HepG2 (cell line): Measurements from ENCODE around the gene MXRA7. TPM values are rescaled to one million over a fixed set of nuclear protein-coding genes. Genes with fewer than 3 reads are reported as not detected.
A peak's percentile ranks its signal among the peaks of the same experiment; 100 is the strongest.

Experiments
- ARHGAP35 ChIP-seq: sonication (generic); formaldehyde crosslinking; IDR thresholded peaks from 2 replicates; pipeline ENCODE4 v1.9.0; 2022; ENCODE audit warnings: mild to moderate bottlenecking, inconsistent platforms, moderate library complexity, missing genetic modification reagents, borderline replicate concordance
- BRCA1 ChIP-seq: sonication (generic); formaldehyde crosslinking; IDR thresholded peaks from 2 replicates; pipeline ENCODE4 v1.4.0; 2020; ENCODE audit warnings: missing genetic modification reagents
- GLMP ChIP-seq: sonication (generic); formaldehyde crosslinking; IDR thresholded peaks from 2 replicates; pipeline ENCODE4 v1.9.0; 2021; ENCODE audit warnings: missing genetic modification reagents, mild to moderate bottlenecking, borderline replicate concordance
- HIVEP1 ChIP-seq: sonication (generic); formaldehyde crosslinking; IDR thresholded peaks from 2 replicates; pipeline ENCODE4 v1.4.0; 2020; ENCODE audit warnings: mild to moderate bottlenecking, missing genetic modification reagents
- HMGXB3 ChIP-seq: sonication (generic); formaldehyde crosslinking; IDR thresholded peaks from 2 replicates; pipeline ENCODE4 v1.4.0; 2020; ENCODE audit warnings: missing genetic modification reagents, borderline replicate concordance
- HNF4G ChIP-seq, 2 experiments: sonication (generic) in 1 of 2; formaldehyde crosslinking in 1 of 2; IDR thresholded peaks; 2 replicates each; pipeline versions ENCODE4 v1.4.0 to v1.6.1; 2011 to 2020; ENCODE audit warnings: borderline replicate concordance in 2 of 2, low read depth in 2 of 2, mild to moderate bottlenecking in 2 of 2, low read length in 1 of 2, missing genetic modification reagents in 1 of 2, moderate library complexity in 1 of 2
- KDM1A ChIP-seq: IDR thresholded peaks from 2 replicates; pipeline ENCODE4 v1.6.1; 2016; ENCODE audit warnings: missing compliant biosample characterization
- MAF1 ChIP-seq: sonication (generic); formaldehyde crosslinking; IDR thresholded peaks from 2 replicates; pipeline ENCODE4 v1.5.0; 2020; ENCODE audit warnings: missing genetic modification reagents, borderline replicate concordance
- POLR2AphosphoS2 ChIP-seq: IDR thresholded peaks from 2 replicates; pipeline ENCODE4 v1.6.1; 2011; ENCODE audit warnings: low read depth, low read length, improper control_type of control experiment
- SKI ChIP-seq: fragments of 450-650 bp; IDR thresholded peaks from one replicate; pipeline ENCODE4 v1.6.1; 2018; ENCODE audit warnings: mild to moderate bottlenecking; ENCODE audit not compliant: partially characterized antibody
- TOPORS ChIP-seq: sonication (generic); formaldehyde crosslinking; IDR thresholded peaks from 2 replicates; pipeline ENCODE4 v1.8.0; 2023; ENCODE audit warnings: mild to moderate bottlenecking, missing genetic modification reagents
- U2AF2 ChIP-seq: fragments of 200-400 bp; formaldehyde crosslinking; IDR thresholded peaks from 2 replicates; pipeline ENCODE4 v1.6.1; 2017; ENCODE audit warnings: low read depth, mild to moderate bottlenecking, low read length
- ZNF326 ChIP-seq: sonication (generic); formaldehyde crosslinking; IDR thresholded peaks from 2 replicates; pipeline ENCODE4 v1.4.0; 2020; ENCODE audit warnings: missing genetic modification reagents, borderline replicate concordance
- polyA plus RNA-seq, 8 experiments: library from polyadenylated mRNA; depleted of rRNA in 3 of 8; stranded (reverse) in 7 of 8; unstranded in 1 of 8; fragments of >200 nt; fragmentation: Illumina TruSeq in 4 of 8; extraction: Trizol in 4 of 8; gene quantifications; 2 replicates each; pipeline versions ENCODE4 v1.2.1 to v1.2.3, GENCODE V29; 2011 to 2016; ENCODE audit warnings: low read depth in 4 of 8, missing spikeins in 1 of 8, mixed read lengths in 1 of 8; ENCODE audit not compliant: insufficient read depth in 1 of 8
- total RNA-seq, 5 experiments: library from RNA; depleted of rRNA; stranded (reverse); fragments of >200 nt; fragmentation: Illumina TruSeq; extraction: Trizol; gene quantifications; 2 replicates each; pipeline ENCODE4 v1.2.3, GENCODE V29; 2016; ENCODE audit warnings: low read depth in 1 of 5
- TF ChIP-seq, protein P1 (sequence below): sonication (generic); formaldehyde crosslinking; IDR thresholded peaks from 2 replicates; pipeline ENCODE4 v1.4.0; 2020; ENCODE audit warnings: missing genetic modification reagents, low read depth, mild to moderate bottlenecking, borderline replicate concordance
- TF ChIP-seq, protein P2 (sequence below): sonication (generic); formaldehyde crosslinking; IDR thresholded peaks from 2 replicates; pipeline ENCODE4 v1.4.0; 2020; ENCODE audit warnings: missing genetic modification reagents, mild to moderate bottlenecking, borderline replicate concordance
- TF ChIP-seq, protein P3 (sequence below), 2 experiments: fragments of 450-650 bp in 1 of 2; sonication (generic) in 1 of 2; formaldehyde crosslinking; IDR thresholded peaks; 2 replicates each; pipeline versions ENCODE4 v1.5.0 to v1.8.0; 2020 to 2022; ENCODE audit warnings: mild to moderate bottlenecking in 1 of 2, missing genetic modification reagents in 1 of 2
- TF ChIP-seq, protein P4 (sequence below): sonication (generic); formaldehyde crosslinking; IDR thresholded peaks from 2 replicates; pipeline ENCODE4 v1.4.0; 2020; ENCODE audit warnings: missing genetic modification reagents

MXRA7 gene
- total and polyA plus RNA-seq, 2 of the 13 experiments (the other 11 are each of a cell fraction or from before 2014, with no cell fraction given): 44.8 to 112 TPM

GRCh38 chr17:76672270-76672851 lies 38.4 kb downstream of the MXRA7 start (continued):
- TF ChIP-seq, protein P1, sequence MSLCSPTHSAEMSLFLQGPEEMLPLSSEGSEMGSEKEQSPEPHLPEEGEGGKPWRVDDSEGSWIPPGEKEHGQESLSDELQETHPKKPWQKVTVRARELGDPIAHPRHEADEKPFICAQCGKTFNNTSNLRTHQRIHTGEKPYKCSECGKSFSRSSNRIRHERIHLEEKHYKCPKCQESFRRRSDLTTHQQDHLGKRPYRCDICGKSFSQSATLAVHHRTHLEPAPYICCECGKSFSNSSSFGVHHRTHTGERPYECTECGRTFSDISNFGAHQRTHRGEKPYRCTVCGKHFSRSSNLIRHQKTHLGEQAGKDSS (CRISPR knock-in tag): 0 out of 2 replicates have a peak, but pooled peaks have one; percentile 33
- TF ChIP-seq ARHGAP35: no peak
- no peak for TF ChIP-seq KDM1A (CRISPR knock-in tag)
- peak; percentile 27; the same call in 1 of the 2 replicates for TF ChIP-seq HNF4G (IDR thresholded peaks at IDR 0.05; ENCODE audit: borderline replicate concordance, low read depth, low read length)
- no peak; the same call in 1 of the 2 replicates for TF ChIP-seq HNF4G (CRISPR knock-in tag; IDR thresholded peaks at IDR 0.05; ENCODE audit: borderline replicate concordance, low read depth)
- no peak for TF ChIP-seq U2AF2
- TF ChIP-seq ZNF326 (CRISPR knock-in tag): no peak
- TF ChIP-seq, protein P2, sequence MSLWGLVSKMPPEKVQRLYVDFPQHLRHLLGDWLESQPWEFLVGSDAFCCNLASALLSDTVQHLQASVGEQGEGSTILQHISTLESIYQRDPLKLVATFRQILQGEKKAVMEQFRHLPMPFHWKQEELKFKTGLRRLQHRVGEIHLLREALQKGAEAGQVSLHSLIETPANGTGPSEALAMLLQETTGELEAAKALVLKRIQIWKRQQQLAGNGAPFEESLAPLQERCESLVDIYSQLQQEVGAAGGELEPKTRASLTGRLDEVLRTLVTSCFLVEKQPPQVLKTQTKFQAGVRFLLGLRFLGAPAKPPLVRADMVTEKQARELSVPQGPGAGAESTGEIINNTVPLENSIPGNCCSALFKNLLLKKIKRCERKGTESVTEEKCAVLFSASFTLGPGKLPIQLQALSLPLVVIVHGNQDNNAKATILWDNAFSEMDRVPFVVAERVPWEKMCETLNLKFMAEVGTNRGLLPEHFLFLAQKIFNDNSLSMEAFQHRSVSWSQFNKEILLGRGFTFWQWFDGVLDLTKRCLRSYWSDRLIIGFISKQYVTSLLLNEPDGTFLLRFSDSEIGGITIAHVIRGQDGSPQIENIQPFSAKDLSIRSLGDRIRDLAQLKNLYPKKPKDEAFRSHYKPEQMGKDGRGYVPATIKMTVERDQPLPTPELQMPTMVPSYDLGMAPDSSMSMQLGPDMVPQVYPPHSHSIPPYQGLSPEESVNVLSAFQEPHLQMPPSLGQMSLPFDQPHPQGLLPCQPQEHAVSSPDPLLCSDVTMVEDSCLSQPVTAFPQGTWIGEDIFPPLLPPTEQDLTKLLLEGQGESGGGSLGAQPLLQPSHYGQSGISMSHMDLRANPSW (CRISPR knock-in tag): 0 out of 2 replicates have a peak, but pooled peaks have one; percentile 67
- no peak for TF ChIP-seq POLR2AphosphoS2
- no peak for TF ChIP-seq GLMP (CRISPR knock-in tag)
- TF ChIP-seq SKI: no peak
- TF ChIP-seq MAF1 (CRISPR knock-in tag): no peak
- TF ChIP-seq TOPORS (CRISPR knock-in tag): no peak
- TF ChIP-seq, protein P3, sequence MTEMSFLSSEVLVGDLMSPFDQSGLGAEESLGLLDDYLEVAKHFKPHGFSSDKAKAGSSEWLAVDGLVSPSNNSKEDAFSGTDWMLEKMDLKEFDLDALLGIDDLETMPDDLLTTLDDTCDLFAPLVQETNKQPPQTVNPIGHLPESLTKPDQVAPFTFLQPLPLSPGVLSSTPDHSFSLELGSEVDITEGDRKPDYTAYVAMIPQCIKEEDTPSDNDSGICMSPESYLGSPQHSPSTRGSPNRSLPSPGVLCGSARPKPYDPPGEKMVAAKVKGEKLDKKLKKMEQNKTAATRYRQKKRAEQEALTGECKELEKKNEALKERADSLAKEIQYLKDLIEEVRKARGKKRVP (CRISPR knock-in tag; IDR thresholded peaks at IDR 0.05): peak in 1 of 2 experiments; percentile 36; a peak in 1 of 4 replicates
- TF ChIP-seq HMGXB3 (CRISPR knock-in tag): no peak
- no peak for TF ChIP-seq HIVEP1 (CRISPR knock-in tag)
- TF ChIP-seq, protein P4, sequence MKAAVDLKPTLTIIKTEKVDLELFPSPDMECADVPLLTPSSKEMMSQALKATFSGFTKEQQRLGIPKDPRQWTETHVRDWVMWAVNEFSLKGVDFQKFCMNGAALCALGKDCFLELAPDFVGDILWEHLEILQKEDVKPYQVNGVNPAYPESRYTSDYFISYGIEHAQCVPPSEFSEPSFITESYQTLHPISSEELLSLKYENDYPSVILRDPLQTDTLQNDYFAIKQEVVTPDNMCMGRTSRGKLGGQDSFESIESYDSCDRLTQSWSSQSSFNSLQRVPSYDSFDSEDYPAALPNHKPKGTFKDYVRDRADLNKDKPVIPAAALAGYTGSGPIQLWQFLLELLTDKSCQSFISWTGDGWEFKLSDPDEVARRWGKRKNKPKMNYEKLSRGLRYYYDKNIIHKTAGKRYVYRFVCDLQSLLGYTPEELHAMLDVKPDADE (CRISPR knock-in tag): no peak
- TF ChIP-seq BRCA1 (CRISPR knock-in tag): no peak
